ENCODE results near the gene PKMYT1. TPM values are rescaled to one million over a fixed set of nuclear protein-coding genes. Genes with fewer than 3 reads are reported as not detected.

Gene PKMYT1
- total and polyA plus RNA-seq, 2 donors (not counting 1 experiment from before 2014, with no cell fraction given): 1.2 to 2.7 TPM

- H3K27ac ChIP-seq (ENCODE audit: insufficient read depth, low read length): no peak overlapping the region
- peak in 1 of 2 donors; percentile 15 for DNase-seq (ENCODE audit: low read depth in 2 of 2)
- H3K36me3 ChIP-seq (ENCODE audit: control insufficient read depth, insufficient read depth, low read length): no peaks in the 10 kb centered on the region
- H3K4me2 ChIP-seq (ENCODE audit: extremely low read depth, insufficient read depth, low read length): no peak overlapping the region
- H3K79me2 ChIP-seq (ENCODE audit: control insufficient read depth, insufficient read depth, low read length): no peaks in the 10 kb centered on the region
- no peaks in the 10 kb centered on the region for H3K27me3 ChIP-seq (ENCODE audit: control insufficient read depth, insufficient read depth, low read length)
- no peaks in the 10 kb centered on the region for H3K9me3 ChIP-seq (ENCODE audit: control insufficient read depth, insufficient read depth, low read depth, low read length)
- no peaks in the 10 kb centered on the region for H4K20me1 ChIP-seq (ENCODE audit: control insufficient read depth, extremely low read depth, insufficient read depth, low read length)
- H3K4me1 ChIP-seq (ENCODE audit: control insufficient read depth, extremely low read depth, insufficient read depth, low read length): peaks cover 4% of the 10 kb centered on the region
- H3K4me3 ChIP-seq (replicated peaks in 1 of 4; ENCODE audit: control extremely low read depth in 1 of 4, insufficient read depth in 1 of 4, low read depth in 3 of 4, low read length in 4 of 4): no peak overlapping the region
- TF ChIP-seq EZH2 (IDR thresholded peaks at IDR 0.05; ENCODE audit: low read length, missing control alignments): no peak
- TF ChIP-seq, protein P1, sequence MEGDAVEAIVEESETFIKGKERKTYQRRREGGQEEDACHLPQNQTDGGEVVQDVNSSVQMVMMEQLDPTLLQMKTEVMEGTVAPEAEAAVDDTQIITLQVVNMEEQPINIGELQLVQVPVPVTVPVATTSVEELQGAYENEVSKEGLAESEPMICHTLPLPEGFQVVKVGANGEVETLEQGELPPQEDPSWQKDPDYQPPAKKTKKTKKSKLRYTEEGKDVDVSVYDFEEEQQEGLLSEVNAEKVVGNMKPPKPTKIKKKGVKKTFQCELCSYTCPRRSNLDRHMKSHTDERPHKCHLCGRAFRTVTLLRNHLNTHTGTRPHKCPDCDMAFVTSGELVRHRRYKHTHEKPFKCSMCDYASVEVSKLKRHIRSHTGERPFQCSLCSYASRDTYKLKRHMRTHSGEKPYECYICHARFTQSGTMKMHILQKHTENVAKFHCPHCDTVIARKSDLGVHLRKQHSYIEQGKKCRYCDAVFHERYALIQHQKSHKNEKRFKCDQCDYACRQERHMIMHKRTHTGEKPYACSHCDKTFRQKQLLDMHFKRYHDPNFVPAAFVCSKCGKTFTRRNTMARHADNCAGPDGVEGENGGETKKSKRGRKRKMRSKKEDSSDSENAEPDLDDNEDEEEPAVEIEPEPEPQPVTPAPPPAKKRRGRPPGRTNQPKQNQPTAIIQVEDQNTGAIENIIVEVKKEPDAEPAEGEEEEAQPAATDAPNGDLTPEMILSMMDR (conservative IDR thresholded peaks at IDR 0.05 in 1 of 2, IDR thresholded peaks at IDR 0.05 in 1 of 2; ENCODE audit: low read depth in 1 of 2, low read length in 2 of 2): no peak
- no peak overlapping the region for H2AFZ ChIP-seq (ENCODE audit: low read length)
- no peak overlapping the region for H3K9ac ChIP-seq (ENCODE audit: insufficient read depth, low read length)
Observed at GRCh38 chr16:2985462-2985861, 5.2 kb upstream of the PKMYT1 start.

GRCh38 chr16:2983706-2984136 is 3.5 kb upstream of the PKMYT1 start:
- Histone ChIP-seq H3K79me2 (ENCODE audit: control insufficient read depth, insufficient read depth, low read length) (peaks cover 5% of the 10 kb centered on the region), H3K27me3 (ENCODE audit: control insufficient read depth, insufficient read depth, low read length) (no peaks in the 10 kb centered on the region), H4K20me1 (ENCODE audit: control insufficient read depth, extremely low read depth, insufficient read depth, low read length) (no peaks in the 10 kb centered on the region), H2AFZ (ENCODE audit: low read length) (no peak overlapping the region), H3K9me3 (ENCODE audit: control insufficient read depth, insufficient read depth, low read depth, low read length) (no peaks in the 10 kb centered on the region), H3K36me3 (ENCODE audit: control insufficient read depth, insufficient read depth, low read length) (no peaks in the 10 kb centered on the region), H3K27ac (ENCODE audit: insufficient read depth, low read length) (no peak overlapping the region), H3K4me2 (ENCODE audit: extremely low read depth, insufficient read depth, low read length) (no peak overlapping the region), H3K4me3 (replicated peaks in 1 of 4; ENCODE audit: control extremely low read depth in 1 of 4, insufficient read depth in 1 of 4, low read depth in 3 of 4, low read length in 4 of 4) (peak overlapping the region in 2 of 4 experiments; percentile 30 to 33), H3K4me1 (ENCODE audit: control insufficient read depth, extremely low read depth, insufficient read depth, low read length) (peaks cover 8% of the 10 kb centered on the region), H3K9ac (ENCODE audit: insufficient read depth, low read length) (no peak overlapping the region)
- DNase-seq (ENCODE audit: low read depth in 2 of 2): peak; percentile 61 to 70
- TF ChIP-seq EZH2 (IDR thresholded peaks at IDR 0.05; ENCODE audit: low read length, missing control alignments): no peak
- TF ChIP-seq, protein P1 (conservative IDR thresholded peaks at IDR 0.05 in 1 of 2, IDR thresholded peaks at IDR 0.05 in 1 of 2; ENCODE audit: low read depth in 1 of 2, low read length in 2 of 2): peak; percentile 38 to 87

DNA sequence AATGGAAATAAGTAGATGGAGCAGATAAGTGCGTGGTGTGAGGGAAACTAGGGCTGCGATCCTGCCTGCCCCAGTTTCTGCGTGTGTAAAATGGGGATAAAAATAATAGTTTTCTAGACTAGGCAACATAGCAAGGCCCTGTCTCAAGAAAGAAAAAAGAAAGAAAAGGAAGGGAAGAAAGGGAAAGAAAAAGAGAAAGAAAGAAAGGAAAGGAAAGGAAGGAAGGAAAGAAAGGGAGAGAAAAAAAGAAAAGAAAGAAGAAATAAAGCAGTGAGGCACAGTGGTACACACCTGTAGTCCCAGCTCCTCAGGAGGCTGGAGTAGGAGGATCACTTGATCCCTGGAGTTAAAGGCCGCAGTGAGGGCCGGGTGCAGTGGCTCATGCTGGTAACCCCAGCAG is 2.2 kb upstream of the PKMYT1 start:
- Histone ChIP-seq H3K9ac (ENCODE audit: insufficient read depth, low read length) (no peak overlapping the region), H3K27me3 (ENCODE audit: control insufficient read depth, insufficient read depth, low read length) (no peaks in the 10 kb centered on the region), H3K79me2 (ENCODE audit: control insufficient read depth, insufficient read depth, low read length) (peaks cover 5% of the 10 kb centered on the region), H2AFZ (ENCODE audit: low read length) (no peak overlapping the region), H3K9me3 (ENCODE audit: control insufficient read depth, insufficient read depth, low read depth, low read length) (no peaks in the 10 kb centered on the region), H4K20me1 (ENCODE audit: control insufficient read depth, extremely low read depth, insufficient read depth, low read length) (no peaks in the 10 kb centered on the region), H3K36me3 (ENCODE audit: control insufficient read depth, insufficient read depth, low read length) (no peaks in the 10 kb centered on the region), H3K4me3 (replicated peaks in 1 of 4; ENCODE audit: control extremely low read depth in 1 of 4, insufficient read depth in 1 of 4, low read depth in 3 of 4, low read length in 4 of 4) (no peak overlapping the region), H3K4me1 (ENCODE audit: control insufficient read depth, extremely low read depth, insufficient read depth, low read length) (peaks cover 8% of the 10 kb centered on the region), H3K27ac (ENCODE audit: insufficient read depth, low read length) (no peak overlapping the region), H3K4me2 (ENCODE audit: extremely low read depth, insufficient read depth, low read length) (no peak overlapping the region)
- TF ChIP-seq, protein P1 (conservative IDR thresholded peaks at IDR 0.05 in 1 of 2, IDR thresholded peaks at IDR 0.05 in 1 of 2; ENCODE audit: low read depth in 1 of 2, low read length in 2 of 2): no peak
- TF ChIP-seq EZH2 (IDR thresholded peaks at IDR 0.05; ENCODE audit: low read length, missing control alignments): no peak
- DNase-seq (ENCODE audit: low read depth in 2 of 2): no peak
